Measurements from ENCODE around the gene SIGLEC15.

Gene SIGLEC15

DNA sequence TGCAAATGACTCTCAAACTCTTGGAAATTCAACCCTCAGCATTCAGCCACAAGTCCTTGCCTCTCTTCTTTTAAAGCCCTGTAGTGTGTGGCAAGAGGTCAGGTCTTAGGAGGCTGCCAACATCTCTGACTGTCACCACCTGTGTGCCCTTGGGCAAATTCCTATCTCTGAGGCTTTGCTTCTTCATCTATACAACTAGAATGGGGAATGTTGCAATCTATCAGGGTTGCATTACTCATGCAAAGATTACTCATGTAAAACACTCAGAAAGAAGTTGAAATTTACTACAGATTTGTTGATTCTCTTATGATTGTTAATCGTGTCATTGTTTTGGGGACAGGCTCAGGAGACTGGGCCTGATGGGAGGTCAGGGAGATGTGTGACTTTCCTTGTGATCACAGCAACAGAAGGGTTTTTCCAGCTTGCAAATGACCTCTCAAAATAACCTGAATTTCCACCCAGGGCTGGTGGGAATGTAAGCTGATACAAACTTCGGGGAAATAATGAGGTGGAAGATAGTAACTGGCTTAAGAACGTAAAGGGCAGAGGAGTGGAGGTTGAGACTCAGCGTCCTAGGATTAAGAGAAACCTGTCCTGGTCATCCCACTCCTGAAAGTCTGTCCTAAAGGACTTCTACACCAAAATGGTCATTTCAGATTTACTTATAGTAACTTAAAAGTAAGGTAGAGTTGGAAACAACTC is 32.1 kb upstream of the SIGLEC15 start:
- H3K4me2 ChIP-seq (ENCODE audit: low read depth, low read length) = no peak overlapping the region
- H3K9me2 ChIP-seq (replicated peaks; ENCODE audit: insufficient read depth, low read length) = no peaks in the 10 kb centered on the region
- no peak overlapping the region for H2AFZ ChIP-seq (ENCODE audit: low read length)
- no peaks in the 10 kb centered on the region for H3K4me1 ChIP-seq (ENCODE audit: low read length)
- H3F3A ChIP-seq (ENCODE audit: insufficient read depth, low read length) = no peaks in the 10 kb centered on the region
- no peak overlapping the region for H3K27ac ChIP-seq (ENCODE audit: low read length)
- H3K4me3 ChIP-seq (ENCODE audit: low read length) = no peak overlapping the region
- H4K20me1 ChIP-seq (ENCODE audit: insufficient read depth, low read length) = no peaks in the 10 kb centered on the region
- no peak for TF ChIP-seq EZH2phosphoT487 (IDR thresholded peaks at IDR 0.05; ENCODE audit: low read length)
- no peak for TF ChIP-seq EZH2 (optimal IDR thresholded peaks at IDR 0.05; ENCODE audit: low read depth, low read length)
- no peak for TF ChIP-seq CTCF (IDR thresholded peaks at IDR 0.05; ENCODE audit: low read length)
- H3K79me2 ChIP-seq (ENCODE audit: low read length) = no peaks in the 10 kb centered on the region
- H3K36me3 ChIP-seq (replicated peaks; ENCODE audit: insufficient read depth, low read length) = no peaks in the 10 kb centered on the region
- H3K9me3 ChIP-seq (replicated peaks; ENCODE audit: insufficient read depth, low read length) = no peaks in the 10 kb centered on the region
- DNase-seq = no peak
- no peak overlapping the region for H3K9ac ChIP-seq (ENCODE audit: low read length)
- no peaks in the 10 kb centered on the region for H3K27me3 ChIP-seq (replicated peaks; ENCODE audit: insufficient read depth, low read length)

- H3K9me3 ChIP-seq (replicated peaks; ENCODE audit: insufficient read depth, low read length) = no peaks in the 10 kb centered on the region
- no peaks in the 10 kb centered on the region for H4K20me1 ChIP-seq (ENCODE audit: insufficient read depth, low read length)
- H3K27me3 ChIP-seq (replicated peaks; ENCODE audit: insufficient read depth, low read length) = no peaks in the 10 kb centered on the region
- no peak overlapping the region for H3K4me3 ChIP-seq (ENCODE audit: low read length)
- no peaks in the 10 kb centered on the region for H3K4me1 ChIP-seq (ENCODE audit: low read length)
- H2AFZ ChIP-seq (ENCODE audit: low read length) = no peak overlapping the region
- H3K79me2 ChIP-seq (ENCODE audit: low read length) = no peaks in the 10 kb centered on the region
- DNase-seq = no peak
- no peaks in the 10 kb centered on the region for H3F3A ChIP-seq (ENCODE audit: insufficient read depth, low read length)
- TF ChIP-seq CTCF (IDR thresholded peaks at IDR 0.05; ENCODE audit: low read length) (no peak), EZH2 (optimal IDR thresholded peaks at IDR 0.05; ENCODE audit: low read depth, low read length) (no peak), EZH2phosphoT487 (IDR thresholded peaks at IDR 0.05; ENCODE audit: low read length) (no peak)
- no peak overlapping the region for H3K9ac ChIP-seq (ENCODE audit: low read length)
- no peaks in the 10 kb centered on the region for H3K36me3 ChIP-seq (replicated peaks; ENCODE audit: insufficient read depth, low read length)
- no peaks in the 10 kb centered on the region for H3K9me2 ChIP-seq (replicated peaks; ENCODE audit: insufficient read depth, low read length)
- no peak overlapping the region for H3K27ac ChIP-seq (ENCODE audit: low read length)
- H3K4me2 ChIP-seq (ENCODE audit: low read depth, low read length) = no peak overlapping the region
These were observed 24.0 kb upstream of the SIGLEC15 start for GRCh38 chr18:45801416-45802004.

DNA sequence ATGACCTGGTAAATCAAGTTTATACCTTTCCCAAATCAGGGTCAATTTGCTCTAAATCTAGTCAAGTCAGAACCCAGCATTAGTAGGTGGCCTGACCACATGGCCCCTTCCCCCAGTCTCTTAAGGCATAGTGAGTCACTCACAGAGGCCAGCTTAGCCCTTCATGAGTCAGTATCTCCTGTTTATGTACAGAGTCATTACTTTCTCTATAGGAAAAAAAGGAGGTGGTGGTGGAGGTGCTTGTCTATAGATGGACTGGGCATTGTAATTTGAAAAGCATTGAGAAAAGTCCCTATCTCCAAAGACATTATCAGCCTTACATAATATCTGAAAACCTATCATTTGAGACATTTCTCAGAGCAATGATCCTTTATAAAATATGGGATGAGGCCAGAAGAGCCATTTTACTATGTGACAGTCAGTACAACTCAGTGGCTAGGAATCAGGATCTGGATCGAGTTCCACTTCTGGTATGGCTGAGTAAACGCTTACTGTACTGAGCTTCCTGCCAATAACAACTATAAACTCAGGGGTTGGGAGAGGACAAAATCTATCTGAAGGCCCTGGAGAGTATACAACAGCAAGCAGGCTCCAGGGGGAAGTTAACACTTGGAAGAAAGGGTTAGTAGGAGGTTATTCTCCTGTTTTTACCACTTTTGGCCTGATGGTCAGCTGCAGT is 22.5 kb upstream of the SIGLEC15 start:
- Histone ChIP-seq H3K4me2 (ENCODE audit: low read depth, low read length) (no peak overlapping the region), H3K27ac (ENCODE audit: low read length) (no peak overlapping the region), H3K9ac (ENCODE audit: low read length) (no peak overlapping the region)

More for the DNA sequence above, 22.5 kb upstream of the SIGLEC15 start:
- Histone ChIP-seq H3K4me3 (ENCODE audit: low read length) (no peak overlapping the region), H3K9me3 (replicated peaks; ENCODE audit: insufficient read depth, low read length) (no peaks in the 10 kb centered on the region), H3K36me3 (replicated peaks; ENCODE audit: insufficient read depth, low read length) (no peaks in the 10 kb centered on the region), H3K4me1 (ENCODE audit: low read length) (no peaks in the 10 kb centered on the region), H3K79me2 (ENCODE audit: low read length) (no peaks in the 10 kb centered on the region), H3F3A (ENCODE audit: insufficient read depth, low read length) (no peaks in the 10 kb centered on the region), H2AFZ (ENCODE audit: low read length) (no peak overlapping the region), H4K20me1 (ENCODE audit: insufficient read depth, low read length) (no peaks in the 10 kb centered on the region), H3K9me2 (replicated peaks; ENCODE audit: insufficient read depth, low read length) (no peaks in the 10 kb centered on the region), H3K27me3 (replicated peaks; ENCODE audit: insufficient read depth, low read length) (no peaks in the 10 kb centered on the region)
- no peak for DNase-seq
- TF ChIP-seq EZH2phosphoT487 (IDR thresholded peaks at IDR 0.05; ENCODE audit: low read length) (no peak), CTCF (IDR thresholded peaks at IDR 0.05; ENCODE audit: low read length) (no peak), EZH2 (optimal IDR thresholded peaks at IDR 0.05; ENCODE audit: low read depth, low read length) (no peak)
